ENCODE data around the gene MEF2D. TPM values are rescaled to one million over a fixed set of nuclear protein-coding genes. Genes with fewer than 3 reads are reported as not detected.

The MEF2D gene
- total RNA-seq, 1 experiment from 2014 or later = 17.3 TPM

GRCh38 chr1:156540955-156541354 lies 40.4 kb upstream of the MEF2D start:
- no peak for DNase-seq
- H3K27me3 ChIP-seq (ENCODE audit: low read length) = no peaks in the 10 kb centered on the region
- ChIA-PET CTCF (no interaction called here), POLR2A (ENCODE audit: unreplicated experiment) (no interaction called here)
- ATAC-seq = no peak
- H3F3A ChIP-seq (ENCODE audit: low read length, unreplicated experiment) = no peaks in the 10 kb centered on the region
- H3K9me3 ChIP-seq (ENCODE audit: low read length) = no peaks in the 10 kb centered on the region
- intact Hi-C loops (cut with micrococcal nuclease) = no loop called here
- TF ChIP-seq EZH2 (IDR thresholded peaks at IDR 0.05; ENCODE audit: low read length, unreplicated experiment) (no peak), CTCF (conservative IDR thresholded peaks at IDR 0.05; ENCODE audit: low read depth, low read length) (no peak), EZH2phosphoT487 (IDR thresholded peaks at IDR 0.05; ENCODE audit: borderline replicate concordance, low read length) (no peak)
- H2AFZ ChIP-seq (ENCODE audit: low read length) = no peak overlapping the region
- no peak overlapping the region for H3K27ac ChIP-seq (ENCODE audit: low read length)
- H3K36me3 ChIP-seq (ENCODE audit: low read depth, low read length) = peaks cover 70% of the 10 kb centered on the region
- H3K9ac ChIP-seq (ENCODE audit: low read length) = no peak overlapping the region
- H3K79me2 ChIP-seq (ENCODE audit: low read length) = no peaks in the 10 kb centered on the region
- no peaks in the 10 kb centered on the region for H4K20me1 ChIP-seq (ENCODE audit: low read length)
- H3K4me3 ChIP-seq (ENCODE audit: low read length) = no peak overlapping the region
- BruUV-seq (replicated peaks) = no TSS peak
- H3K4me1 ChIP-seq (ENCODE audit: insufficient read depth, low read length) = 0 out of 2 replicates have a peak, but pooled peaks cover 4% of the 10 kb centered on the region
- H3K9me2 ChIP-seq (replicated peaks; ENCODE audit: low read length) = no peaks in the 10 kb centered on the region
- no peak overlapping the region for H3K4me2 ChIP-seq (ENCODE audit: low read length)

GRCh38 chr1:156539818-156540355 lies 39.3 kb upstream of the MEF2D start:
- TF ChIP-seq CTCF (conservative IDR thresholded peaks at IDR 0.05; ENCODE audit: low read depth, low read length) (no peak), EZH2 (IDR thresholded peaks at IDR 0.05; ENCODE audit: low read length, unreplicated experiment) (no peak), EZH2phosphoT487 (IDR thresholded peaks at IDR 0.05; ENCODE audit: borderline replicate concordance, low read length) (no peak)
- Histone ChIP-seq H4K20me1 (ENCODE audit: low read length) (no peaks in the 10 kb centered on the region), H3K4me2 (ENCODE audit: low read length) (no peak overlapping the region), H3K9ac (ENCODE audit: low read length) (no peak overlapping the region), H3K27me3 (ENCODE audit: low read length) (no peaks in the 10 kb centered on the region), H3K9me3 (ENCODE audit: low read length) (no peaks in the 10 kb centered on the region), H3F3A (ENCODE audit: low read length, unreplicated experiment) (no peaks in the 10 kb centered on the region), H2AFZ (ENCODE audit: low read length) (no peak overlapping the region), H3K9me2 (replicated peaks; ENCODE audit: low read length) (no peaks in the 10 kb centered on the region), H3K36me3 (ENCODE audit: low read depth, low read length) (peaks cover 77% of the 10 kb centered on the region), H3K4me3 (ENCODE audit: low read length) (no peak overlapping the region), H3K27ac (ENCODE audit: low read length) (no peak overlapping the region), H3K79me2 (ENCODE audit: low read length) (no peaks in the 10 kb centered on the region), H3K4me1 (ENCODE audit: insufficient read depth, low read length) (0 out of 2 replicates have a peak, but pooled peaks cover 4% of the 10 kb centered on the region)
- DNase-seq (no peak), ATAC-seq (no peak)
- BruUV-seq (replicated peaks) = no TSS peak
- intact Hi-C loops (cut with micrococcal nuclease) = no loop called here
- ChIA-PET CTCF (no interaction called here), POLR2A (ENCODE audit: unreplicated experiment) (no interaction called here)

- ATAC-seq (no peak), DNase-seq (no peak)
- H3K79me2 ChIP-seq (ENCODE audit: low read length) = no peaks in the 10 kb centered on the region
- BruUV-seq (replicated peaks) = no TSS peak
- no peak overlapping the region for H3K27ac ChIP-seq (ENCODE audit: low read length)
- H3K9me2 ChIP-seq (replicated peaks; ENCODE audit: low read length) = no peaks in the 10 kb centered on the region
- ChIA-PET CTCF (no interaction called here), POLR2A (ENCODE audit: unreplicated experiment) (no interaction called here)
- no peak overlapping the region for H3K4me2 ChIP-seq (ENCODE audit: low read length)
- TF ChIP-seq EZH2 (IDR thresholded peaks at IDR 0.05; ENCODE audit: low read length, unreplicated experiment) = no peak
- no peak for TF ChIP-seq EZH2phosphoT487 (IDR thresholded peaks at IDR 0.05; ENCODE audit: borderline replicate concordance, low read length)
- H3K4me3 ChIP-seq (ENCODE audit: low read length) = no peak overlapping the region
- H3K9ac ChIP-seq (ENCODE audit: low read length) = no peak overlapping the region
- H3K36me3 ChIP-seq (ENCODE audit: low read depth, low read length) = peaks cover 77% of the 10 kb centered on the region
- H3F3A ChIP-seq (ENCODE audit: low read length, unreplicated experiment) = no peaks in the 10 kb centered on the region
- H3K27me3 ChIP-seq (ENCODE audit: low read length) = no peaks in the 10 kb centered on the region
- H3K9me3 ChIP-seq (ENCODE audit: low read length) = no peaks in the 10 kb centered on the region
- no peak overlapping the region for H2AFZ ChIP-seq (ENCODE audit: low read length)
- intact Hi-C loops (cut with micrococcal nuclease) = no loop called here
- H3K4me1 ChIP-seq (ENCODE audit: insufficient read depth, low read length) = 0 out of 2 replicates have a peak, but pooled peaks cover 4% of the 10 kb centered on the region
- no peaks in the 10 kb centered on the region for H4K20me1 ChIP-seq (ENCODE audit: low read length)
Measured at GRCh38 chr1:156538711-156539440, 38.3 kb upstream of the MEF2D start.
